ENCODE results near the gene ZNF296.

- TF ChIP-seq CTCF (IDR thresholded peaks at IDR 0.05; ENCODE audit: poor library complexity, severe bottlenecking) (no peak), SMC3 (conservative IDR thresholded peaks at IDR 0.05; ENCODE audit: poor library complexity) (no peak), EZH2 (IDR thresholded peaks at IDR 0.05; ENCODE audit: borderline replicate concordance, insufficient read depth, low read length, poor library complexity, severe bottlenecking) (no peak), POLR2AphosphoS5 (IDR thresholded peaks at IDR 0.05) (no peak), RAD21 (conservative IDR thresholded peaks at IDR 0.05) (no peak), TAF1 (IDR thresholded peaks at IDR 0.05; ENCODE audit: low read depth) (no peak), MXI1 (conservative IDR thresholded peaks at IDR 0.05; ENCODE audit: poor library complexity, severe bottlenecking) (no peak)
Observed at GRCh38 chr19:45113628-45114027, 37.4 kb upstream of the ZNF296 start.

Data from neural cell (in vitro differentiated cells).